Medulla oblongata (tissue), 1 donor: ENCODE results near the gene ANGPTL5.
"Not testable (repeated sequence)": the region's sequence is repeated elsewhere in the genome, so short reads cannot be mapped to it uniquely, and the experiment has no call there.

Experiments used
- DNase-seq: peaks from one replicate; pipeline ENCODE4 v3.0.0-alpha.2; 2015; ENCODE audit errors: extremely low spot score

ANGPTL5 gene

DNA sequence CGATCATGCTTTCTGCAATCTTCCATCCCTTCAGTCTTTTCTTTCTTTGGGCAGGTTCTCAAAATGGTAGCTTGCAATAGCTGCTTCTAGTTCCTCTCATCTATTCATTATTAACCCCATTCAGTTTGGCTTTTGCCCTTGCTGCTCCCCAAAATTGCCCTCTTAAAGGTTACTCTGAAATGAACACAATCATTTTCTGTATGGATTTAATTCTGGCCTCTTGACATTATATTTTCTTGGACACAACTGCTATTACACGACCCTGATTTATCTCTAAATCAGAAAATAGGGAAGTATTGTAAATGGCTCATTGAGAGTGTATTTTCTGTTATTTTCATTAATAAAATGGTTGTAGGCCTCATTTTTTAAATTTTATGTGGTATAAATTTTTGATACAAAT lies at the start of gene ANGPTL5:
Gene ANGPTL5, minus strand, starts transcription at position 101 of the 400 bp plus-strand sequence. CDS start 8,613 bp downstream, outside the sequence.
- DNase-seq = no peak

DNA sequence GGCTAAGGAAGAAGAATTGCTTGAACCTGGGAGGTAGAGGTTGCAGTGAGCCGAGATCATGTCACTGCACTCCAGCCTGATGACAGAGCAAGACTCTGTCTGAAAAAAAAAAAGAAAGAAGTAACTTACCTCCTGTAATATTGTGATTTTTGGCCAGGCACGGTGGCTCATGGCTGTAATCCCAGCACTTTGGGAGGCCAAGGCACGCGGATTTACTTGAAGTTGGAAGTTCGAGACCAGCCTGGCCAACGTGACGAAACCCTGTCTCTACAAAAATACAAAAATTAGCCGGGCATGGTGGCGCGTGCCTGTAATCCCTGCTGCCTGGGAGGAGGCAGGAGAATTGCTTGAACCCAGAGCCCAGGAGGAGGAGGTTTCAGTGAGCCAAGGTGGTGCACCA lies 47.9 kb upstream of the ANGPTL5 start:
- DNase-seq = not testable (repeated sequence)

DNA sequence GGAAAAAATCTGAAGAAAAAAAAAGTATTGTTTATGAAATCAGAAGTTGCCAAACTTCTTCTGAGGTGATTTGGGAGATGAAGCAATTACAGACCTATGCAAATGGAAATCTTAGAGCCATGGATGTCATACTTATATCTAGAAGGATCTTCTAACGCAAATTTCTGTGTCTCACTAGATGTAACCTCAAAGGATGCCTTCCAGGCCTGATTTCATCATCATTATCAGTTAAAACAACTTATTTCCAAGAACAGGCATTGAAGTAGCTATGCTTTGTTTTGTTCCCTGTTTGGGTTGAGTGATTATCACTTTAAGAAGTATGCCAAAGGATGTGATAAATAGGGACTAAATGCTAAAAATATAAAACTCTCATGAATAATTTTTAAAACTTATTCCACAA lies 43.9 kb upstream of the ANGPTL5 start:
- DNase-seq = no peak

DNA sequence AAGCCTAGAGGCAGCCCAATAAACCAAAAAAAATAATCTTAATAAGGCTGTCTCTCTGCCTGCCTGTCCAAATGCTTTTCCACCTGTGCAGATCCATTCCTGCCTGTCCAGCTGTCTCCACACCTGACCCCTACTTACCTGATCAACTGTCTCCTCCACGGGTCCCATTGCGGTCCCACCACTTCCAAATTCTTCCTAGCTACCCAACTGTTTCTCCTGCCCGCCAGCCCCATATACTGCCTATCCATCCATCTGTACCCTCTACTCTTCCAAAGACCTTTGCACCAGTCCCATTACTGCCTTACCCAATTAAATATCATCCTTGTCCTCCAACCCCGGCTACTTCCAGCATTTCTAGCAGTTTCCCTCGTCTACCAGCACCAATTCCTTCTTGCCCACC lies 39.4 kb upstream of the ANGPTL5 start:
- DNase-seq = no peak

DNA sequence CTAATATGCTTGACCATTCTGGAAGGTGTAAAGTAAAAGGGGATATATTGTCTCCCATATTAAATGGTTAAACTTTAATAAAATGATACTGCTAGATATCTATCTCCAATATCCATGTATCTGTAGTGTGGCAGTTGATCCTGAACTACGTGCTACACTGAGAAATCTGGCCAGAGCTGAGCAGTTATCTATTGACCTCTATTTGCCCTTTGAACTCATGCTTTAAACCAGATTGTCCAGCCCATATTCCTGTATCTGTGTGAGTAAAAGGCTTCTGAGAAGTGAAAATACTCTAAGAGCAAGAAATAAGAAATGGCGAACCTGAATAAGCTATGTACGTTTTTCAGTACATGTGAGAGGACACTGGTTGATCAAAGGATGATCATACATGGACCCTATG lies 39.0 kb upstream of the ANGPTL5 start:
- no peak for DNase-seq

DNA sequence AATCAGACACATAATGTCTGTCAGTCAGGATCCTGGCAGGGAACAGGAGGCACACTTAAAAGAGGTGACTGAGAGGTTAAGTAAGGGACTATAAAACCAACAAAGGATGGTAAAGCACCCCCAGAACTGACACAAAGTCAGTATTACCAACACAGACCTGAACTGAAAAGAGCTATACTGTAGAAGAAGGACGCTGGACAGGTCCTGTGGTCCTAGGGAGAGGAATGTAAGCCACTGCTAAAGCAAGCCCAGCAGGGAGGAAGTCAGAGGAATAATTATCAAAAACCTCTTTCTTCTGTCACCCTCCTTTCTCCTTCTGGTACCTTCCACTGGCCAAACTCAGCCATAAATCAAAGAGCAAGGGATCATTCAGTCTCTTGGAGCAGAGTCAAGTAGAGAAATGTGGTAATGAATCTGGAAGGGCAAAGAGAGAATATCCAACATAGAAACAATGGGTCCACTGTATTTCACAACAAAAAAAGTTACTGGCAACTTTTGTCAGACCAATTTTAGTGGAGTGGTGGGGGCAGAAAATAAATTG lies 33.4 kb upstream of the ANGPTL5 start:
- peak; percentile 44 for DNase-seq

DNA sequence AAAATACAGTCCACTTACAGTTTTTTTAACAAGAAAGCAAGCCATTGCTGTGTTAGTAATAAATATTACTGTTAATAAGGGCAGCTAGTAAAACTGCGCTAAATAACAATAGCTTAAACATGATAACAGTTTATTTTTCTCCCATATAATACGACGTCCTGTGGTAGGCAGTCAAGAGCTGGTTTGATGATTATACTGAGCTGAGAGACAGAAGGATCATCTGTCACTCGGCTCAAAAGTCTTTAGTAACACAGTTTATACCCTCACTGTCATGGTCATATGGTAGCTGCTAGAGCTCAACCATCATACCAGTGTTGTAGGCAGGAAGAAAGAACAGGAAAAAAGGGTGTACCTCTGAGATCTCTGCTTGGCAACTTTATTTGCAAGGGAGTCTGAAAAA lies 29.1 kb upstream of the ANGPTL5 start:
- no peak for DNase-seq

DNA sequence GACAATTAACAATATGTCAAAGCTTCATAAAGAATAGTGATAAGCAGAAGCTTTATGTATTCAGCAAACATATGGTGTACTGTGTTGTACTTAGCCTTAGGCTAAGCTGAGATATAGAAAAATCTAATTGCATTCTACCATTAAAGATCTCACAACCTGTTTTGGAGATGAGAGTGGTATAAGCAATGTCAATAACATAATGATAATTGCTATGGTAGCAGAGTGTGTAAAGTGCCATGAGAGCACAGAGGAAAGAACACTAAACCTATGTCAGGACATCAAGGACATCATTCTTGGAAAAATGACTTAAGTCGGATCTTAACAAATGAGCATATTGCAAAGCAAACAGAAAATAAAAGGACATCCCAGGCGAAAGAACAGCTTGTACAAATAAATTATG lies 28.6 kb upstream of the ANGPTL5 start:
- DNase-seq = no peak

DNA sequence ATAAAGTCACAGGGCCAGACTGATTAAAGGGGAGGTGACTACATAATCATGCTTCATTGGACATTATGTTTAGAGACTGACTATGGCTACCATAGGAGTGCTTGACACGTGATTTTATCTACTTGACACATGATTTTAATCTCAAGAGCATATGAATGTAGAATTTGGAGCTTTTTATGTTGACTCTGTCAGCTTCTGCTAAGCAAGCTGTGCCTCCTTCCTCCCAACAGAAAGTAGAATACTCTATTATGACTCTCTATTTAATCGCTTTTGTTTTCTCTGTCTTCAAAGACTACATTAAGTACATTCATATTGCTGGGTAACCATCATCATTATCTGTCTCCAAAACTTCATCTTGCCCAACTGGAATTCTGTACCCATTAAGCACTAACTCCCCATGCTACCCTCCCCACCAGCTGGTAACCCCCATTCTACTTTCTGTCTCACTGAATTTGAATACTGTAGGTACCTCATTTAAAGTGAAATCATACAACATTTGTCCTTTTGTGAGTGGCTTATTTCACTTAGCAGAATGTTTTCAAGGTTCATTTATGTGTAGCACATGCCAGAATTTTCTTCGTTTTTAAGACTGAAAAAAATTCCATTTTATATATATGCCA lies 24.7 kb upstream of the ANGPTL5 start:
- no peak for DNase-seq

DNA sequence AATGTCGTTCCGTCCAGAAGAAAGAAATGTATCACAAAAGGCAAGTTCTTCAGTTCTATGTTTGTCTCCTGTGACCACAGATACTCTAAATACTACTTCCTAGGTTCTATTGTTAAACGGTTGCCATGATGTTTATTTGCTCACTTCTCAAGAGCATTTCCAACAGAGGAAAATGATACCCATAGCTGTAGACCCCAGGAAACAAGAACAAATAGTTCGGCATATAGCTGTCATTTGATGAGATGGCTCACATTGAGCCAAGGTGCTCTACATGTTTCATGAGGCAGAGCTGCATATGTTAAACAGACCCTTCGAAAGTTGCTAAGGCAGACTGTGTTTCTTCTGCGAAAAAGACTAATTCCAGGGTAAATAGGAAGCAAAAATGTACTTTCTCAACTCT lies 15.4 kb upstream of the ANGPTL5 start:
- DNase-seq = no peak

DNA sequence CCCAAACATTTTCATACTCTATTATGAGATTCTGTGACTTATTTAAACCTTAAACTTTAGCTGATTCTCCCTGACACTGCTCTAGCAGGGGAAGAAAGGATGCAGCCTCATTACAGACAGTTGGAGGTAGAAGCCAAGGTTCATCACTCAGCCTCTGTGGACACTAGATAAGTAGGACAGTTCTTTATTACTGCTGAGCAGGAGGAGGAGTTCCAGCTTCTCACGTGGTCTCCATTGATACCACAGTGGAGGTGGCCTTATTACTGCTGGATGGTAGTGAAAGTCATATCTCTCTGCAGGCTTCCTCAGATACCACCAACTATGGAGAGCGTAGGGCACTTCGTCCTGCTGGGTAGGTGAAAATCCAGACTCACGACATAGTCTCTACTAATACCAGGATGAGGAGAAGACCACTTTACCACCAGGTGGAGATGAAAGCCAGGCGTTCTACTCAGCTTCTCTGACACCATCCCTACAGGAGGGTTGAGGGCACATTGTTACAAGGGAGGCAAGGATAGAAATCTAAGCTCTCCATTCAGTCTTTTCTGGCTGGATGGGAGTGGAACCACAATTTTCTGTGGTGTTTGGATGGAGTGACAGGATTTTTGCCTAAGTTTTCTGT lies 13.1 kb upstream of the ANGPTL5 start:
- no peak for DNase-seq

DNA sequence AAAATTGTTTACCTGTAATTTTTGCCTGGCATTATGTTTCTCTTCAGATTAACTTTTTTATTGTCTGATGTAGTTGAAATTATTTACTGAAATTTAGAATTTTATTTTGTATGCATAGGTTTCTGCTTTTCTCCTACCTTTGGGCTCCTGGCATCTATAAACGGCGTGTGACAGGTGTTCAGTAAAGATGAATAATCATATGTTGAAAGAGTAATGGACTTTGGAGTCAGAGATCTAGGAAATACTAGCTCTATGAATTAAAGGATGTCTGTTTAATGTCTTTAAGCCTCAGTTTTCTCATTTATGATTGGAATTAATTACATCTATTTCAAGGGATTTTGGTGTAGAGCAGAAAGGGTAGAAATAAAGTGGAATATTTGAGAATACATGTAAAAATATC lies 7.2 kb upstream of the ANGPTL5 start:
- no peak for DNase-seq

DNA sequence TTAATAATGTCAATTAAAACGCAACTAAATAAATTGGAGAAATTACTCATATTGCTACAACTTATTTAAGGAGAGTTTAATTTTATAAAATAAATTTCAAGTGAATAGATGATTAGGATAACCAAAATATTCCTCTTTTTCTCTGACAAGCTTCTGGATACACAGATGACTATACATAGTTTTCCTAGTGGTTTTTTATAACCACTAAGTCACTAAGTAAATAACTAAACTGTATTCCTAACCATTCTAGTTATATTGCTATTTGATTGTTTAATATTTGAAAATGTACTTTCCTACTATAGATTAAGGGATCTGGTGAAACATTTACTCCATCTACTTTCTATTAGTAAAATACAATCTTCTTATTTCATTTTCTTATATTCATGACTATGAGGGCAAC lies 4.7 kb upstream of the ANGPTL5 start:
- DNase-seq = no peak

DNA sequence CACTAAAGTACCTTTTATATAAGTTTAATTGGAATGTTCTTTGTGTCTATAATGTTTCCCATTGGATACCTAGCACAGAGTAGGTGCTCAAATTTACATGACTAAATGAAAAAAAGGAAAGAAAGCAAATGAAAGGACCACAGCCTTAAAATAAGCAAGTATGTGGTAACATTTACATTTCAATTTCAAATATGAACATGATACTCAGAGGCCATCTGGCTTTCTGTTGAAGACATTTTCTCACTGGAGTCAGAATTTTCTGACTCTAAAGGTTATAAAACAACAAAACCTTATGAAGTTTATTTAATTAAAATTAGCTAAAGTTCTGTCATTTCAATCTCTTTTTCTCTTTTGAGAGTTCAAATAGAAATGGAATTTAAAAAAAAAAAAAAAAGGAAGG lies 904 bp upstream of the ANGPTL5 start:
- no peak for DNase-seq

DNA sequence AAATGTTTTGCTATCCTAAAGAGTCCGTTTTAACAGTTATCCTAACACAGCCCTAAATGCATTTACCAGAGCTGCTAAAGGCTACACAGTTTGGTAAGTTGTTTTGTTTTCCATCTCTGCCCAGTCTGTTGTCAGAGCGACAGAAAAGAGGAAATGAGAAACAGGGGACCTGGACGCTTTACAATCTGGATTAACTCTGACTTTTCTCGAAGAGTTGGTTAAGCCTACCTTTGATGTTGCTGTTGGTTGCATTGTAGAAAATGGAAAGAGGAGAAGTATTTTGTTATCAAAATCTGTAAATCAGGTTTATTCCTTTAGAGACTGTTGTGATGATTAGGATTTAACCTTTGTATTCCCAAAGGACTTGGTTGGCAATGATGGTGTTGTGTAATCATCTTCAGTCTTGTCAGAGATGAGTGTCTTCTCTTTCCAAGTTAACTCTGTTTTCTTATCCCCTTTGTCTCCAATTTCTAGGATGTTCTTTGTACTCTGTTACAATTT lies 481 bp downstream of the ANGPTL5 start:
- DNase-seq = peak; percentile 79

DNA sequence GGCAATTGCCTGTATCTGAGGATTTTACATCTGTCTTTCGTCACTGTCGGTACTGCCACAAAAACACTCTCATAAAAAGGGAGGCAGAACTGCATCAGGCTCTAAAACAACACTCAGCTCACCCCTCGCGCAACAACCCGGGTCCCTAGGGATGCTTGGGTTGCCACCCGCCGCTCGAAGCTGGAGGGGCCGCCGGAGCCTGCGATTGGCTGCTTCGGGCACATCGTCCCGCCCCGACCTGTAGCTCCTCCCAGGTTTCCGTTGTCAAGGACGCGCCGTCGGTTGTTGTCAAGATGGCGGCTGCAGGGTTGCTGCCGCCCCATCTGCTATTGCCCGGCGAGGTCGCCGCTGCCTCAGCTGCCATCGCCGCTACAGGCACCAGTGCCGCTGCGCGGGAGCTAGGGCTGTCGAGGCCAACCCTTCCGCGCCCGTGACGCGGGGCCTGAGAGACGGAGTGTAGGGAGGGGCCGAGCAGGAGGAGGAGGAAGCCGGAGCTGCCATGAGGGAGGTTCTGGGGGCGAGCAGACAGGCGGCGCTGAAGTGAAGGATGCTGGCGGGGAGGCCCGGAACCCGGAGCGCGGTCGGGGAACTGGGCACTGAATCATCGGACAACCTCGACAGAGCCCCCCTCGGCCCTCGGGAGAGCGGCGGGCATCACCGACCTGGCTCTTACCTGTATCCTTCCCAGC lies 1.4 kb downstream of the ANGPTL5 start, which contains the start of gene CEP126:
Gene CEP126, plus strand, starts transcription at position 273 of the 689 bp plus-strand sequence. Its CDS starts 275 bp downstream, at position 548.
- peak; percentile 96 for DNase-seq

DNA sequence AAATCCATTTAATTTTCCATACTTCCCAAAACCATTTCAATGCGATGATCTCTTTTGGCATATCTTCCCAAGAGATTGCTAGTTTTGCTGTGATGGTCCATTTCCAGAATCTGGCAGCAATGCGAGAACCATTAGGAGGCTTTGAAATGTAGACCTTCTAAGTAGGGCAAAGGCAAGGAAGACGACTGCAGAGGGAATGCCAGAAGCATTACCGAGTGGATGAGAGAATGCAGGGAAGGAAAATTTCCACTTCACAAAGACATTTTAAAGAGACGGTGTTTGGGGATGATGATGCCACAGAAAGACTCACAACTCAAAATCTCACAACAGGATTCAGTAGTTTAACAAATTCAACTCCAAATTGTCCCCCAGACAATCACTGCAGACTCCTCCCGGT lies 2.0 kb downstream of the ANGPTL5 start:
- DNase-seq = no peak

DNA sequence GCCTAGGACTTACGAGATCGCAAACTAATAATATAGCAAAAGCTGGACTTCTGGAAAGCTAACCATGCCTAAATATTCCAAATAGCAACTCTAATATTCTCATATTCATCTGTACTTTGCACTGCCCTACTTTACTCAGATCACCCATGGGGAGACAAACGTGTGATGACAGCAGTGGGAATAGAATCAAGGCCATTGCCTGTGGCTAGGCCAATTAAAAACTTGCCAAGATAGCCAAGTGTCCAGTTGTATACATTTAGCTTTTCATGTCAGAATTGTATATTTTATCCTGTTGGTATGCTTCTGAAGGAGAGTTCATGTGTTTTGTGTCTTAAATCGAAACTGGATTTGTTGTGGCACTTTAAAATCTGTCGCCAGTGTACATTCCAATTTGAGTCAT lies 2.7 kb downstream of the ANGPTL5 start:
- DNase-seq = no peak

DNA sequence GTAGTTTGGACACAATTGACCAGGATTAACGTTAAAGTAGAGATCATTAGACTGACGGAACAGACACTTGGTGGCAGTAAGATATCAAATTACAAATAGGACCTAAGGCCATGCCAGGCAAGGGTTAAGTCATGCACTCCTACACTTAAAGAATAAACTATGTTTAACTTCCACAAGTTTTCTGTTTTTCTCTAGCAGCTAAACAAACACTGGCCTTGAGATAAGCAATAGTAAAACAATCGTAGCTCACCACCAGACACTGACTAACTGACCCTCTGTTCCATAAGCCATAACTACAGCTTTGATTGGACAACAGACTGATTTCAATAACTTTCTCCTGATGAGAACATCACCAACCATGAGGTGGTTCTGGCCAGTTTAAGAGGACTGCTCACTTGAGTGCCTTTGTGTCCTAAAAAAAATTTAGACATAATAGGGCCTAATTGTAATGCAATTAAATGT lies 3.5 kb downstream of the ANGPTL5 start:
- DNase-seq = no peak

DNA sequence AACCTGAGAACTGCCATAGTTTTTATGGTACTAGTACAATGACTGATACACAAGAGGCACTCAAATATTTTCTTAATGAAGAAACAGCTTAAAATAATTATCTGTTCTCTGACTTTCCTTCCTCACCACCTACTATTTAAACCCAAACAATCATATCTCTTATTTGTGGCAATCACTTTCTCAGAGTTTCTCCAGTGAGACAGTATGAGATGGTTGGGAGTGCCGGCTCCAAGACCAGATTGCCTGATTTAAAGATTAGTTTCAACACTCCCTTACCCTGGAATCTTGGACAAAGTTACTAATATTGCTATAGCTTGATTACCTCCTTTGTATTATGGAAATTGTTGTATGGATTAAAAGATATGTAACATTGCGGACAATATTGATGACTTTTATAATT lies 7.2 kb downstream of the ANGPTL5 start:
- no peak for DNase-seq

DNA sequence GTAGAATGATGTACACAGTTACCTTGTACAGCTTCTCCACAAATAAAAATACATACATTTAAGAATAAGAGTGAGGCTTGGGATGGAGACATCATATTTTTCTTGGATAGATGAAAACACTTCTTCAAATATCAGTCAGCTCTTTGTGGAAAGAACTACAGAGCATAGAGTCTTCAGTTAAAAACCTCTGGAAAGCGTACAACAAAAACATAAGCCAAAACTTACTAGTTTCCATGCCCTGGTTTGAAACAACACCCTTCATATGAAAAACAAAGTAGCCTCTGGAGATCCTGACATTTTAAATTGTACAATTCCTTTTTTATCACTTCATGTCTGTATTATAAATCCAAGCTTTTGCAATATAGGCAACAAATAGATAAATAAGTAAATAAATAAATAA lies 8.5 kb downstream of the ANGPTL5 start:
- DNase-seq = no peak

DNA sequence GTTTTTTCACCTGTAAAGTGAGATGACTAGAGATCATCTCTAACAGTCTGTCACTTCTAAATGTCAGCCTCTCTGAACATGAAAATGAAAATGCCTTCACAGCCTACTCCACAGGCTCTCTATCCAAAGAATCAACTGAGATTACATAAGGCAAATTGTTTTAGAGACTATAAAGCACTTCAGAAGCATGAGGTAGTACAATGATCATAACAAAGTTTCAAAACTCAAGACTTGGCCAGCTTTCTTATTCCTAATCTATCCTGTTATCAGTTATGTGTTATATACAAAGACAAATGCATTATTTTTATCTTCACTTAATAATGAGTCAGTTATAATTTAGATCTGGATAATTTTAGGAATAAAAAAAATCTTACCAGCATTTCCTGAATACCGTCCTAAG lies 21.8 kb downstream of the ANGPTL5 start:
- DNase-seq = no peak

DNA sequence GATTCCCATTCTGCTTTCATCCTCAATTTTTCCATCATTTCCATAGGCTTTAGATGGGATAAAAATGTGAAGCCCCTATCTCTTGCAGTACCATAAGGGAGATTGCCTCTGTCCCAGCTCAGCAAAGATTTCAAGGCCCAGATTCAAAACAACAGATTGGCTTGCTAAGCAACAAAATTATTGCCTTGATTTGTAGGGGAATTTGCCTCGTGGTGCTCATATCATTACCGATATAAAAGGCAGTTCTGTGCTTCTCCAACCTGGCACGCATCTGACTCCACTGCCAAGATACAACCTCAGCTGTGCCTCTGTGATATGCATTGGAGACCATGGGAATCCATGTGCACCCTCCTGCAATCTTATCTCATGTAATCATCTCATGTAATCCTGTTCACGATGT lies 26.6 kb downstream of the ANGPTL5 start:
- DNase-seq = no peak
